Body of pancreas (tissue), 4 donors: ENCODE measurements around the gene SMARCA2. TPM values are rescaled to one million over a fixed set of nuclear protein-coding genes. Genes with fewer than 3 reads are reported as not detected.

Experiments used
- ATAC-seq: fragments of 150-250 bp; one replicate; pipeline ENCODE4 v1.9.1; 2016
- DNase-seq, 4 donors: peaks; one replicate each; pipeline ENCODE4 v3.0.0-alpha.2; 2019
- H3K27ac ChIP-seq, 4 donors: fragments of 200-600 bp; sonication (generic); 1 replicate in 3 of 4; 2 replicates in 1 of 4; pipeline versions ENCODE4 v1.5.1 to v1.6.1; 2016 to 2019; ENCODE audit warnings: mild to moderate bottlenecking in 1 of 4, mixed read lengths in 1 of 4, moderate library complexity in 1 of 4
- H3K27me3 ChIP-seq, 2 donors: fragments of 200-600 bp; sonication (generic); one replicate each; pipeline ENCODE4 v1.6.0; 2016; ENCODE audit warnings: mild to moderate bottlenecking in 1 of 2
- H3K36me3 ChIP-seq, 2 donors: fragments of 200-600 bp; sonication (generic); replicated peaks in 1 of 2; 2 replicates each; pipeline ENCODE4 v1.5.1; 2016; ENCODE audit warnings: low read depth in 2 of 2; ENCODE audit not compliant: insufficient read depth in 1 of 2
- H3K4me1 ChIP-seq: fragments of 200-600 bp; sonication (generic); one replicate; pipeline ENCODE4 v1.6.0; 2016
- H3K4me3 ChIP-seq, 2 donors: fragments of 200-600 bp; sonication (generic); 1 replicate in 1 of 2; 2 replicates in 1 of 2; pipeline ENCODE4 v1.5.1; 2016 to 2019
- H3K9me3 ChIP-seq, 3 donors: fragments of 200-600 bp; sonication (generic); 1 replicate in 2 of 3; 2 replicates in 1 of 3; pipeline ENCODE4 v1.5.1; 2016
- POLR2A ChIP-seq, 3 donors: fragments of 450-650 bp; IDR thresholded peaks; one replicate each; pipeline ENCODE4 v1.6.1; 2016; ENCODE audit warnings: antibody characterized with exemption in 3 of 3, mild to moderate bottlenecking in 2 of 3
- WGBS, 2 donors: methylation state at CpG; one replicate each; pipeline ENCODE4 v1.1.5; 2017; 5-methylcytosine and 5-hydroxymethylcytosine counted together
- intact Hi-C: fragments of 100-400 bp; cut with DNase I; formaldehyde crosslinking; loops from one replicate; pipeline ENCODE4 v1.15.1; 2023
- total RNA-seq, 2 donors: library from RNA; depleted of rRNA; stranded (reverse); fragments of >200 nt; gene quantifications; one replicate each; pipeline ENCODE4 v1.1.0, GENCODE V29; 2016
- TF ChIP-seq, protein P1 (sequence below), 7 experiments: fragments of 450-650 bp in 4 of 7; fragments of 200-600 bp in 3 of 7; sonication (generic) in 3 of 7; IDR thresholded peaks; one replicate each; pipeline ENCODE4 v1.5.1; 2016 to 2019; ENCODE audit warnings: antibody characterized with exemption in 7 of 7

The SMARCA2 gene
- total RNA-seq, 2 donors from 2014 or later, result 83.8 to 117 TPM

GRCh38 chr9:2053883-2054845 is 39.0 kb downstream of the SMARCA2 start:
- intact Hi-C loops, result no loop called here
- Histone ChIP-seq H3K4me3 (no peak overlapping the region), H3K36me3 (peaks cover 0 to 3% of the 10 kb centered on the region in 2 donors), H3K9me3 (no peaks in the 10 kb centered on the region), H3K27ac (peak overlapping the region in 1 of 4 donors; percentile 33), H3K4me1 (no peaks in the 10 kb centered on the region), H3K27me3 (no peaks in the 10 kb centered on the region)
- TF ChIP-seq POLR2A (IDR thresholded peaks at IDR 0.05), result no peak
- TF ChIP-seq, protein P1, sequence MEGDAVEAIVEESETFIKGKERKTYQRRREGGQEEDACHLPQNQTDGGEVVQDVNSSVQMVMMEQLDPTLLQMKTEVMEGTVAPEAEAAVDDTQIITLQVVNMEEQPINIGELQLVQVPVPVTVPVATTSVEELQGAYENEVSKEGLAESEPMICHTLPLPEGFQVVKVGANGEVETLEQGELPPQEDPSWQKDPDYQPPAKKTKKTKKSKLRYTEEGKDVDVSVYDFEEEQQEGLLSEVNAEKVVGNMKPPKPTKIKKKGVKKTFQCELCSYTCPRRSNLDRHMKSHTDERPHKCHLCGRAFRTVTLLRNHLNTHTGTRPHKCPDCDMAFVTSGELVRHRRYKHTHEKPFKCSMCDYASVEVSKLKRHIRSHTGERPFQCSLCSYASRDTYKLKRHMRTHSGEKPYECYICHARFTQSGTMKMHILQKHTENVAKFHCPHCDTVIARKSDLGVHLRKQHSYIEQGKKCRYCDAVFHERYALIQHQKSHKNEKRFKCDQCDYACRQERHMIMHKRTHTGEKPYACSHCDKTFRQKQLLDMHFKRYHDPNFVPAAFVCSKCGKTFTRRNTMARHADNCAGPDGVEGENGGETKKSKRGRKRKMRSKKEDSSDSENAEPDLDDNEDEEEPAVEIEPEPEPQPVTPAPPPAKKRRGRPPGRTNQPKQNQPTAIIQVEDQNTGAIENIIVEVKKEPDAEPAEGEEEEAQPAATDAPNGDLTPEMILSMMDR (IDR thresholded peaks at IDR 0.05), result no peak
- ATAC-seq, result peak; percentile 24
- DNase-seq, result peak in 2 of 4 donors; percentile 14 to 45
- WGBS, 2 donors, result 63 to 77% methylated on average over 10 of the region's 10 CpGs

GRCh38 chr9:2055203-2055658 is 40.1 kb downstream of the SMARCA2 start:
- no peaks in the 10 kb centered on the region for H3K4me1 ChIP-seq
- intact Hi-C loops, result no loop called here
- H3K4me3 ChIP-seq, result no peak overlapping the region
- peaks cover 0 to 3% of the 10 kb centered on the region in 2 donors for H3K36me3 ChIP-seq
- TF ChIP-seq, protein P1 (IDR thresholded peaks at IDR 0.05), result no peak
- TF ChIP-seq POLR2A (IDR thresholded peaks at IDR 0.05), result no peak
- ATAC-seq (no peak), DNase-seq (no peak)
- no peak overlapping the region for H3K27ac ChIP-seq
- H3K9me3 ChIP-seq, result no peaks in the 10 kb centered on the region
- whole genome bisulfite sequencing, 2 donors, result 83 to 84% methylated on average over 6 of the region's 6 CpGs
- no peaks in the 10 kb centered on the region for H3K27me3 ChIP-seq

- Histone ChIP-seq H3K4me1 (no peaks in the 10 kb centered on the region), H3K27me3 (no peaks in the 10 kb centered on the region), H3K4me3 (no peak overlapping the region), H3K9me3 (no peaks in the 10 kb centered on the region), H3K36me3 (peaks cover 0 to 22% of the 10 kb centered on the region in 2 donors), H3K27ac (no peak overlapping the region)
- intact Hi-C loops, result no loop called here
- no peak for DNase-seq
- no peak for ATAC-seq
- TF ChIP-seq, protein P1 (IDR thresholded peaks at IDR 0.05), result no peak
- no peak for TF ChIP-seq POLR2A (IDR thresholded peaks at IDR 0.05)
- WGBS, 2 donors, result 84 to 89% methylated on average over 5 of the region's 5 CpGs
These were observed 44.3 kb downstream of the SMARCA2 start for GRCh38 chr9:2059274-2059929.

- Histone ChIP-seq H3K9me3 (no peaks in the 10 kb centered on the region), H3K27me3 (no peaks in the 10 kb centered on the region), H3K4me3 (no peak overlapping the region), H3K27ac (no peak overlapping the region), H3K4me1 (peaks cover 2% of the 10 kb centered on the region), H3K36me3 (peaks cover 0 to 23% of the 10 kb centered on the region in 2 donors)
- TF ChIP-seq POLR2A (IDR thresholded peaks at IDR 0.05), result no peak
- TF ChIP-seq, protein P1 (IDR thresholded peaks at IDR 0.05), result no peak
- no peak for DNase-seq
- WGBS, 2 donors, result 87 to 88% methylated on average over 4 of the region's 4 CpGs
- intact Hi-C loops, result no loop called here
- ATAC-seq, result no peak
These were observed 45.3 kb downstream of the SMARCA2 start for GRCh38 chr9:2060424-2060823.
